Kidney epithelial cell (primary cell): ENCODE data around the gene ABTB2. TPM values are rescaled to one million over a fixed set of nuclear protein-coding genes. Genes with fewer than 3 reads are reported as not detected.

ENCODE experiments used
- DNase-seq: peaks from one replicate; pipeline ENCODE4 v3.0.0-alpha.2; 2010; ENCODE audit warnings: low read depth
- H3K27me3 ChIP-seq: 2 replicates; pipeline ENCODE4 v1.6.0; 2011; ENCODE audit warnings: low read length; ENCODE audit not compliant: control insufficient read depth, insufficient read depth
- H3K36me3 ChIP-seq: 2 replicates; pipeline ENCODE4 v1.5.1; 2011; ENCODE audit warnings: low read length; ENCODE audit not compliant: control insufficient read depth, insufficient read depth
- H3K4me3 ChIP-seq: 2 replicates; pipeline ENCODE4 v1.5.1; 2011; ENCODE audit warnings: low read depth, mild to moderate bottlenecking, control low read depth, low read length
- total RNA-seq: library from RNA; depleted of rRNA; stranded (reverse); fragments of >200 nt; gene quantifications from 2 replicates; pipeline ENCODE4 v1.2.3, GENCODE V29; 2015
- TF ChIP-seq, protein P1 (sequence below): IDR thresholded peaks from 2 replicates; pipeline ENCODE4 v1.5.1; 2011; ENCODE audit warnings: mild to moderate bottlenecking, moderate library complexity, low read length, control low read depth, inconsistent platforms; ENCODE audit not compliant: insufficient read depth, poor library complexity, severe bottlenecking

The ABTB2 gene
- total RNA-seq, 1 donor from 2014 or later, result 26.8 TPM

DNA sequence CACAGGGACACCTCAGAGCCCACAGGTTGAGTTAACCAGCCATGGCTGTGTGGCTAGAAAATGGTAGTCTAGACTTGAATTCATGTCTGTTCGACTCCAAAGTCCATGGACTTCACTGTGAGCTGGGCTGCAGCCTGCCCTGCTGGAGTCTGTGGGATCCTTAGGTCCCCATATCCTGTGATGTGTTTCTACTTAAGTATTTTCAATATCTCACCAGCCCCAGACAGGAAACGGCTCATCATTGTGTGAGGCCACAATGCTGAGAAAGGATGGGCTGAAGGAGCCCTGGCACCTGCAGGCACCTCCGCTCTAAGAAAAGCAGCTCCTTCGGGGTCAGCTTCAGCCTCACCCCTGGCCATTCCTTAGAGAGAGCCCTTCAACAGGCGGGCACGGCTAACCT, 159.3 kb downstream of the ABTB2 start:
- H3K36me3 ChIP-seq, result no peaks in the 10 kb centered on the region
- no peaks in the 10 kb centered on the region for H3K27me3 ChIP-seq
- DNase-seq, result no peak
- TF ChIP-seq, protein P1, sequence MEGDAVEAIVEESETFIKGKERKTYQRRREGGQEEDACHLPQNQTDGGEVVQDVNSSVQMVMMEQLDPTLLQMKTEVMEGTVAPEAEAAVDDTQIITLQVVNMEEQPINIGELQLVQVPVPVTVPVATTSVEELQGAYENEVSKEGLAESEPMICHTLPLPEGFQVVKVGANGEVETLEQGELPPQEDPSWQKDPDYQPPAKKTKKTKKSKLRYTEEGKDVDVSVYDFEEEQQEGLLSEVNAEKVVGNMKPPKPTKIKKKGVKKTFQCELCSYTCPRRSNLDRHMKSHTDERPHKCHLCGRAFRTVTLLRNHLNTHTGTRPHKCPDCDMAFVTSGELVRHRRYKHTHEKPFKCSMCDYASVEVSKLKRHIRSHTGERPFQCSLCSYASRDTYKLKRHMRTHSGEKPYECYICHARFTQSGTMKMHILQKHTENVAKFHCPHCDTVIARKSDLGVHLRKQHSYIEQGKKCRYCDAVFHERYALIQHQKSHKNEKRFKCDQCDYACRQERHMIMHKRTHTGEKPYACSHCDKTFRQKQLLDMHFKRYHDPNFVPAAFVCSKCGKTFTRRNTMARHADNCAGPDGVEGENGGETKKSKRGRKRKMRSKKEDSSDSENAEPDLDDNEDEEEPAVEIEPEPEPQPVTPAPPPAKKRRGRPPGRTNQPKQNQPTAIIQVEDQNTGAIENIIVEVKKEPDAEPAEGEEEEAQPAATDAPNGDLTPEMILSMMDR, result no peak
- no peak overlapping the region for H3K4me3 ChIP-seq

DNA sequence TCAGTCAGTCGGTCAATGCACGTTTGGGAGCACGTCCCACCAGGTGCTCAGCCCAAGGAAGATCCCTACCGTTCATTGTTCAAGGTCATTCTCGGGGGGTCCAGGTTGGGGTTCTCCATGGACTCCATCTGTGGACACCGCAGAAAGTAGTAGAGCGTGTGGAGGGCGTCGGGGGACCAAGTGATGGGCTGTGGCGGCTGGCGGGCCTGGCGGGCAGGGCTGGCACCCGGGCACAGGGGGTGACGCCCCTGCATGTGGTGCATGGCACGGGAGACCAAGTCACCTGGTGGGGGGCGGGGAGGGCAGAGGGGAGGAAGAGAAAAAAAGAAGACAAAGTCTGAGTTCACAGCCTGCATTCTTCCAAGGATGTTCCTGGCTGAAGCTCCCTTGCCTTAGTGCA, 160.6 kb downstream of the ABTB2 start:
- no peak overlapping the region for H3K4me3 ChIP-seq
- TF ChIP-seq, protein P1, result no peak
- no peaks in the 10 kb centered on the region for H3K36me3 ChIP-seq
- no peaks in the 10 kb centered on the region for H3K27me3 ChIP-seq
- no peak for DNase-seq

DNA sequence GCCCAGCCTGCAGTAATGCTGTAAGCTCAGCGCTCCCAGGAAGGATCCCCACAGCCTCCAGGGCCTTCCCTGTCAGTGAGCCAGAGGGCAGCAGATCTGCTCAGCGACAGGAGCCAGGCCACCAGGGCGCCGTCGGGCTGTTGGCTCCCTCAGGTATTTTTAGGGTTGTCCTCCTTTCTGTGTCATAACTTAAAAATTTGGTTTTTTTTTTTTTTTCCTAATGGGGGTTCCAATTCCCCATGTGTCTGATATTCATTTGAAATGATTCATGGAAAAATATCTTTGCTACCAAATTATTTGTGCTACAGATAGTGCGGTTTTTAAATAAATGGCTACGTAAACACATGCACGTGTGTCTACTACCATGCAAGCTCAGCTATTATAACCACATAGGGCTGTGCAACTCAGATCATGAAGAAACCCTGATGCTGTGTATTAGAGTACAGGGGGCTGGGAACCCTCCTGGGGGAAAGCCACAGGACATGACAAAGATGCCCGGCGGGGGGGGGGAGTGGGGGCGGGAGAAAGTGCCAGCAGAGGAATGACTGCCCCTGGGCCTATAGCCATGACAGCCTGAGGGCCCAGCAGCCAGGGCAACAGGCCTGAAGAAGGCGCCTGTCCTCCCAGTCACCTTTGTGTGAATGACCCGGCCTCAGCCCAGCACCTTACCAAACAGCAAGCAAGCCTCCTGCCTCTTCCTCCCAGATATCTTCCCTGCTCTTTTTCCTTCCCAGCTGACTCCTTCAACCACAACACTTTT, 163.1 kb downstream of the ABTB2 start:
- H3K4me3 ChIP-seq, result no peak overlapping the region
- no peaks in the 10 kb centered on the region for H3K27me3 ChIP-seq
- no peaks in the 10 kb centered on the region for H3K36me3 ChIP-seq
- TF ChIP-seq, protein P1, result no peak
- DNase-seq, result no peak

DNA sequence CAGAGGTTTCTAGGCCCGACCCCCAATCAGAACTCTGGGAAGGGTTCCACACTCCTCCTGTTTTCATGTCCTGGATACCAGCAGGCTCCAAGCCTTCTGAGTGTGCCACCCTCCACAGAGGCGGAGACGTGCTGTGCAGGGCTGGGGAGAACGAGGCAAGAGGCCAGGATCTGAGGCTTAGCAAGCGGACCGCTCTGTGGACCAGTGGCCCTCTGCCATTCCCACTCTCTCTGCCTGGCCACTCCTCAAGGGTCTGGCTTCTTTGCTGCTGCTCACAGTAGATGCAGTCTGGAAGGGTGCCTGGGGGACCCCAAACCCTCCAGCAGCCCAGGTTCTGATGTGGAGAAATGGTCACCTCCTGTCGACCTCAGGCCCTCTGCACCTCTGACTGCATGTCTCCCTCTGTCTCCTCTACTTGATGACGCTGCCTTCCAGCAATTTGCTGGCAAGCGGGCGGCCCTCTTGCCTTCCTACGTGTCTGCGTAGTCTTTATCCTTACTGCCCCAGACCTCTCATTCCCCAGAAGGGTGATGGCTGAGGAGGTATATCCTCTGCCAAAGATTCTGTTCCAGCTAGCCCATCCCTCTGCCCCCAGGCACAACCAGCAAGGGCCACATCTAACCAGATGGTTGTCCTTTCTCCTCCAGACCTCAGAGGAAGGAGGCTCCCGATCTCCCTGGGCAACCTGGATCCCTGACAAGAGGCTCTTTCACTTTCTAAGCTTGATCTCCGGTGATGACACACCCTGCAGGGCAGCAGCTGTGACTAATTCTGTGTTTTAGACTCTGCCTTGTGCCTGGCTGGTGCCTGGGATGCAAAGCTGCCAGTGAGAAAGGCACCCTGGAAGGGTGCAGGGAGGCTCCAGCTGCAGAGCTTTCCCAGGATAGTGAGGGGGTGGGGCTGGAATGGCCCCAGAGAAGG, 165.1 kb downstream of the ABTB2 start:
- TF ChIP-seq, protein P1, result no peak
- no peak overlapping the region for H3K4me3 ChIP-seq
- no peaks in the 10 kb centered on the region for H3K27me3 ChIP-seq
- no peaks in the 10 kb centered on the region for H3K36me3 ChIP-seq
- DNase-seq, result peak; percentile 71

DNA sequence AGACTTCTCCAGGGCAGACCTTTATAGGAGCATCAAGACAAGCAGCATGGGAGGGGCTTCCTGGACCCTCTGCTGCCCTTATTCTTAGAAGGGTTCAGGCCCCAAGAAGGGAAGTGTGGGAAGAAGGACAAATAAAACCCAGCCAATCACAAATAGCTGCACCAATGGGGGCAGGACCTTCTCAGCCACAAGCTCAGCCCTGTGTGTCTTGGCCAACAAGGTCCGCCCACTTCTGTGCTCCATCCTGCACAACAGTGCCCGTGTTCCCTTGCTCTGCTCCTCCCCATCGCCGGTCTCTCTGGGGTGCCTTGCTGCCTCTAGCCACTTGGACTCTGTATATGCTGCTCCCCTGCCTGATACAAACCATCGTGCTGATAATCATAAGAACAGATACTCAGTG, 166.2 kb downstream of the ABTB2 start:
- no peak overlapping the region for H3K4me3 ChIP-seq
- TF ChIP-seq, protein P1, result no peak
- no peaks in the 10 kb centered on the region for H3K27me3 ChIP-seq
- DNase-seq, result no peak
- H3K36me3 ChIP-seq, result no peaks in the 10 kb centered on the region
